A172 (cell line): ENCODE results near the gene NUDT16. TPM values are rescaled to one million over a fixed set of nuclear protein-coding genes. Genes with fewer than 3 reads are reported as not detected.

Experiments used
- DNase-seq: peaks from one replicate; pipeline ENCODE4 v3.0.0-alpha.2; 2015; ENCODE audit warnings: low spot score
- total RNA-seq: library from RNA; depleted of rRNA; stranded (reverse); fragments of >200 nt; shearing (Covaris generic); gene quantifications from 2 replicates; pipeline ENCODE4 v1.2.3, GENCODE V29; 2014

Gene NUDT16
- total RNA-seq, 1 experiment from 2014 or later: 7.8 TPM

GRCh38 chr3:131386429-131387165, 5.0 kb downstream of the NUDT16 start:
- DNase-seq: no peak

- DNase-seq: no peak
Measured at GRCh38 chr3:131387796-131388489, 6.4 kb downstream of the NUDT16 start.

DNA sequence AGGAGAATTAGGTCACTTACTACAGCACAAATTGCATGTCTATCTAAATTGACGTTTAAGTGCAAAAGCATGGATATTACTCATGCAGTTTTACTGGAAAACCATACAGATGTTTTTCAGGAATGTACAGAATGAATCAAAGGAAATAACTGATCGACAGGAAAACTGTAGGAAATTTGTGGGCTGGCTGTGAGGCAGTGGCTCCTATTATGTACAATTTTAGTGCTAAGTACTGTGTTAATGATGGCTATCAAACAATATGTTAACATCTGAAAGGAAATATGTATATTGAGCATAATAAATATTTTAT, 6.9 kb downstream of the NUDT16 start:
- DNase-seq: no peak

- no peak for DNase-seq
Measured at GRCh38 chr3:131390331-131390730, 8.8 kb downstream of the NUDT16 start.

DNA sequence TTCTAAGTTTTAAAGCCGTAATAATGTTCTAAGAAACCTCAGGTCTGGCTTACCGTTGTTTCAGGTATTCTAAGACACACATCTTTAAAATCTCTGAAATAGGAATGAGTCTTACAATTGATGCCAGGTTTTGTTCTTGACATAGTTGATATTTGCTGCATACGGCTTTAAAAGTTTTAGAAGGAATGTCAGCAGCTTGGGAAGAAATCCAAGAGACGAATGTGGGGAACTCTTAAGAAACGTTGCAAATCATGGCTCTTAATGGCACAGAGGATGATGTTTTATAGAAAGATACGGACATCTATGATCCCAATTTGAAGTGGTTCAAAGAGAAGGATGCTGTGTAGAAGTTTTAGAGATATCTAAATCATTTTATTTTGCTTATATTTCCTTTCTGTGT, 11.5 kb downstream of the NUDT16 start:
- no peak for DNase-seq

GRCh38 chr3:131393868-131394267, 12.3 kb downstream of the NUDT16 start:
- no peak for DNase-seq

DNA sequence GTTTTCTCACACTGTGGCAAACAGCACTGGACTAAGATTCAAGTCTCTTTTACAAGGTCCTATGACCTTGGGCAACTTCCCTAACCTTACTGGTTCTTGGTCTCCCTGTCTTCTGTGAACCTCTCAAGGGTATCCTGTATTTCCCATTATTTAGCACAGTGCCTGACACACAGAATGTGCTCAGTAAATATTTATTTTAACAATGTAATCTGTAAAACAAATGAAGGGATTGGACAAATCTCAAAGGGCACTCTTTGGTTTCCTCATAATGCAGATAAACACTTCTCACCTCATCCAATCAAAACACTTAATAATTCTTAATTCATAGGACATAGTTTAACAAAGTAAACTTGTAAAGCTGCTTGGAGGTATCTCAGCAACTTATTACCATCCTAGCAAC, 12.8 kb downstream of the NUDT16 start:
- DNase-seq: no peak

- no peak for DNase-seq
Measured at GRCh38 chr3:131396170-131396569, 14.6 kb downstream of the NUDT16 start.

- no peak for DNase-seq
Measured at GRCh38 chr3:131397889-131398288, 16.3 kb downstream of the NUDT16 start.

DNA sequence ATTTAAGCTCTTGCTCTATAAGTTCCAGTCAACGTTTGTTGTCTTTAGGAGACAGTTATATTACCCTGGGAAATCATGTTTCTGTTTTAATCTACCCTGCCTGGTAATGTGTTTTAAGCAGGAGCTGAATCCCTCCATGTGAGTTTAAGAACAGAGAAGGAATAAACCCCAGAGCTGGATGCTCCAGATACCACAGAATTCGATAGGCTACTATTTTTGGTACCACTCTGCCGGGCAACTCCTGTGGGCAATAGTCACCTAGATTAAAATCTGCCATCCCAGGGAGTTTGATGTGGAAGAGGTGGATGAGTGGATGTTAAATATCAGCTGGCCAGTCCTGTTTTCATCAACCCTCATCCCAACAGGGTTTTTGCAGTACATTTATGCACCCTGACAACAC, 20.4 kb downstream of the NUDT16 start:
- no peak for DNase-seq

DNA sequence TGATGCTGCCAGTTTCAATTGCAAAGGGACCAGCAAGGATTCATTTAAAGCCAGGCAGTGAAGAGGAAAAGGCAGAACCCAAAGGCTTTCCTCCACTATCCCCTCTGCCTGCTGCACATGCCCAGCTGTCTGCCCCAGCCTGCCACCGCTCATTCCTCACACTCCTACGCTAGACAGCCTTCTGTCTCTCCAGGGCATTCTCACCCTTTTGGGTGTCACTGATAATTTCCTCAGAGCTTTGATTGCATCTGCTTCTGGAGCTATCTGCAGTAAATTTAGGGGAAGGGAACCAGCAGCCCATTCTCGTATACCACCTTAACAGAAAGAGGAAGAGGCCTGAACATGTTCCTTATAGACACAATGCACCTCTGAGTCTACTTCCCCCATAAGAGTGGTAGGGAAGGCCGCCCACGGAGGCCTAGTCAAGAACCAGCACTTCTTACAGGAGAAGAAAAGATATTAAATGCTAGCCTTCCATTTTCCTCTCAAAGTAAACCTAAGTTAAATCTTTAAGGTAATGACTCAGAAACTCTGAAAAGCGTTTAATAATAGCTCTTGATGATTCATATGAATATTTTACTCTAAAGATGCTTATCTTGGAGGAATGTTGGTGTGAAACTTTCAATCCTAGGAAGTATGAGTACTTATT, 20.9 kb downstream of the NUDT16 start:
- DNase-seq: peak; percentile 54

- no peak for DNase-seq
Measured at GRCh38 chr3:131403216-131403895, 21.8 kb downstream of the NUDT16 start.

DNA sequence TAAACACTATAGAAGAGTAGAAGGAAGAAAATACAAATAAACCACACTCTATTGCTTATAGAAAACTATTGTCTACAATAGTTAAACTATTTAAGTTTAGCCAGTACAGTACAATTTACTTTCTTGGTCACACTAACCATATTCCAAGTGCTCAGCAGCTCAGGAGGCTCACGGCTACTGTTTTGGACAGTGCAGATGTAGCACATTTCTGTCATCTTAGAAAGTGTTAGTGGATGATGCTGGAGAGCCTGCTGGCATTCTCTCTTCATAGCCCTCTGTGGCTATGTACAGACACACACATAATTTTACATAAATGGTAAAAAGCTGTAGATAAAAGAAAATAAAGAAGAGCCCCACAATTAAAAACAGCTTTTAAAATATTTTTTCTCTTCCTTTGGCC, 23.8 kb downstream of the NUDT16 start:
- DNase-seq: no peak

DNA sequence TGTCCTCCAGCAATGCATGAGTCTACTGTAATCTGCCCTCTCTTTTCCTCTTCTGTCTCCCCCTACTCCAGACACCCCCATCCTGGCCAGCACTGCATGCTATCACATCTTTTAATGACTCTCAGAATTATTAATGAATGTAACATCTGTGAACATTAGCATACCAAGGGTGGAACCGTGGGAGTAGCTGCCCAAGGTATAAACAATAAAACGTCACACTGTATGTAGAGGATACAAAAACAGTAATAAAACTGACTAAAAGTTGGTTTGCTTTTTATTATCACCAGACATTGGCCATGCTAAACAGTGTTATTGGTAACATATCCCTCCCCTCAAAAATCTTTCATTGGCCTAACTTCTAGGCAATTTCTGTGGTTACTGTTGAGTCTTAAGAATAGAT, 24.7 kb downstream of the NUDT16 start:
- DNase-seq: no peak

- no peak for DNase-seq
Measured at GRCh38 chr3:131417751-131418150, 36.2 kb downstream of the NUDT16 start.

DNA sequence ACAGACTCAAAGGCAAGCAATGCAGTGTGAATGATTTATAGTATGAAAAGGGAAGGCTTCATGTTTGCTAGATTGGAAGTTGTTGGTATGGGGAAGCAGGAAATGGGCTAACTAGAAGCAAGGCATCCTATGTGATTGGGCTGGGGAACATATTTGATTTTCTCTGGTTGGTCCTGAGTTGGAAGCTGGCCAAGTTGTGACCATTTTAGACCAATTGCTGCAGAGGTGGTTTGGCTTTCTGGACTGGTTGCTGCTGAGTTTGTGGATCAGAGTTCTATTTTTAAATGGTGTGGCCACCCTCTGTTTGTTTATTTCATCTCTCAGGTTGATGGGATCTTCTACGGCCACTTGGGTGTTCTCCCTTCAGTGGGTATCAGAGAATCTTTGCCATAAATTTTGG, 39.7 kb downstream of the NUDT16 start:
- no peak for DNase-seq

DNA sequence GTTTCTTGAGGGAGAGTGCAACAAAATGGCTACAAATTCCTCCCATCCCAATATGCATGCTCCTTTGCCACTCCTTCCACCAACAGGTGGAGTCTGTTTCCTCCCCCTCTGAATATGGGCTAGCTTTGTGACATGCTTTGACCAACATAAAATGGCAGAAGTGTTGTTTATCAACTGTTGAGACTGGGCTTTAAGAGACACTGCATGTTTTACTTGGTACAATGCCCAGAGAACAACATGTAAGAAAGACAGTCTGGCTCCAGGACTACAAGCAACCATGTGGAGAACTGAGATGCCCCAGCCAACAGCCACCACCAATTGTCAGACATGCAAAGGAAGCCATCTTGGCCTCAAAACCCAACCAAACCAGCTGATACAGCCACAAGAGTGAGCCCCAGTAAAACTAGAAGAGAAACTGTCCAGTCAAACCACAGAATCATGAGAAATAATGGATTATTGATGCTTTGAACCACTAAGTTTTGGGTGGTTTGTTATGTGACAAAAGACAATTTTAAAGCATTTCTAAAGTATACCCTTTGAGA, 40.5 kb downstream of the NUDT16 start:
- no peak for DNase-seq

- DNase-seq: no peak
Measured at GRCh38 chr3:131427226-131427625, 45.7 kb downstream of the NUDT16 start.

GRCh38 chr3:131431754-131432153, 50.2 kb downstream of the NUDT16 start:
- no peak for DNase-seq

DNA sequence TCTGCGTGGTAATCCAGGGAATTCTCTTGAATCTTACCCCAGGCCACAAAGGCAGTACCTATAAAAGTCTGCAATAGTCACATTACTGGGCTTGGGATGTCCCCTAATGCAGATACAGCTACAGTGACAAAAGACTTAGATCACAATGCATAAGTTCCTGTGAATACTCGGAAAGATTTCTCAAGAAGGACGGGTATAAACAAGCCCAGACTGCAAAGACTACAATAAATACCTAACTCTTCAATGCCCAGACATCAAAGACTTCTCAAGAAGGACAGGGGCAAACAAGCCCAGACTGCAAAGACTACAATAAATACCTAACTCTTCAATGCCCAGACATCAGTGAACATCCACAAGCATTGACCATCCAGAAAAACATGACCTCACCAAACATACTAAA, 50.9 kb downstream of the NUDT16 start:
- no peak for DNase-seq

- DNase-seq: no peak
Measured at GRCh38 chr3:131435000-131435399, 53.4 kb downstream of the NUDT16 start.
